ENCODE data around the gene HPX. TPM values are rescaled to one million over a fixed set of nuclear protein-coding genes. Genes with fewer than 3 reads are reported as not detected.

HPX gene
- 1,000 to 10,000 TPM; 2,251 to 9,224 TPM for total RNA-seq
- polyA plus RNA-seq = 1,000 to 10,000 TPM; 5,349 to 6,171 TPM

DNA sequence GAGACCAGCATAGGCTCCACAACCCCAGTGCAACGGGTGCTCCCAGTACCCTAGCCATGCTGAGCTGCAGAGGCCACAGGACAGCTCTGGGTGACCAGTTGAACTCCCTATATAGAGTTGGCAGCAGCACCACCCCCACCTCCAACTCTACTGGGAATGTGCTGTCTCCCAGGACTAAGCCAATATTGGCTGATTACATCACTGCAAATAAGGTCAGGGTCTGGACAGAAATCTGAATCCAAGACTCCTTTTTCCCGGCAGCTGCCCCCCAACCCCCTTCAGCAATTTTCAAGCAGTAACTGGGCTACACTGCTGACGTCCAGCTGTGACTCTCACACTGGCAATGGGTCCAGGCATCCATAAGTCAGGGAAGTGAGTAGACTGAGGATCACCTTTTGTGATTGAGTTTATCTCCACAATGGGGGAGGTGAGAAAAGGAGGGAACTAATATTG lies at the start of gene HPX:
Gene HPX, minus strand, starts transcription at position 82 of the 453 bp plus-strand sequence. Its CDS starts 24 bp downstream, at position 58.
- Histone ChIP-seq H3K27me3 (ENCODE audit: control insufficient read depth in 4 of 4, insufficient read depth in 4 of 4, low read length in 3 of 4) (no peaks in the 10 kb centered on the region), H3K4me1 (ENCODE audit: control insufficient read depth in 4 of 4, insufficient read depth in 4 of 4, low read length in 3 of 4) (peaks cover 2 to 57% (median 36%) of the 10 kb centered on the region in 4 donors), H3K9me3 (ENCODE audit: control insufficient read depth in 4 of 4, low read length in 3 of 4) (no peaks in the 10 kb centered on the region), H3K9ac (ENCODE audit: low read depth in 1 of 2, low read length in 2 of 2) (peak within 1 kb of the TSS; percentile 79 to 80), H3K27ac (ENCODE audit: low read depth in 1 of 2, low read length in 2 of 2) (peak within 1 kb of the TSS; percentile 83 to 89), H3K36me3 (ENCODE audit: control insufficient read depth in 4 of 4, insufficient read depth in 3 of 4, low read depth in 1 of 4, low read length in 3 of 4) (peaks cover 3 to 28% (median 18%) of the 10 kb centered on the region in 4 donors), H3K4me3 (ENCODE audit: low read depth in 1 of 3, low read length in 3 of 3) (peak within 1 kb of the TSS; percentile 66 to 98 (median 97))
- TF ChIP-seq NR2F2 (IDR thresholded peaks at IDR 0.05) = peak; percentile 49
- TF ChIP-seq YY1 (IDR thresholded peaks at IDR 0.05) = peak; percentile 73
- TF ChIP-seq, protein P1, sequence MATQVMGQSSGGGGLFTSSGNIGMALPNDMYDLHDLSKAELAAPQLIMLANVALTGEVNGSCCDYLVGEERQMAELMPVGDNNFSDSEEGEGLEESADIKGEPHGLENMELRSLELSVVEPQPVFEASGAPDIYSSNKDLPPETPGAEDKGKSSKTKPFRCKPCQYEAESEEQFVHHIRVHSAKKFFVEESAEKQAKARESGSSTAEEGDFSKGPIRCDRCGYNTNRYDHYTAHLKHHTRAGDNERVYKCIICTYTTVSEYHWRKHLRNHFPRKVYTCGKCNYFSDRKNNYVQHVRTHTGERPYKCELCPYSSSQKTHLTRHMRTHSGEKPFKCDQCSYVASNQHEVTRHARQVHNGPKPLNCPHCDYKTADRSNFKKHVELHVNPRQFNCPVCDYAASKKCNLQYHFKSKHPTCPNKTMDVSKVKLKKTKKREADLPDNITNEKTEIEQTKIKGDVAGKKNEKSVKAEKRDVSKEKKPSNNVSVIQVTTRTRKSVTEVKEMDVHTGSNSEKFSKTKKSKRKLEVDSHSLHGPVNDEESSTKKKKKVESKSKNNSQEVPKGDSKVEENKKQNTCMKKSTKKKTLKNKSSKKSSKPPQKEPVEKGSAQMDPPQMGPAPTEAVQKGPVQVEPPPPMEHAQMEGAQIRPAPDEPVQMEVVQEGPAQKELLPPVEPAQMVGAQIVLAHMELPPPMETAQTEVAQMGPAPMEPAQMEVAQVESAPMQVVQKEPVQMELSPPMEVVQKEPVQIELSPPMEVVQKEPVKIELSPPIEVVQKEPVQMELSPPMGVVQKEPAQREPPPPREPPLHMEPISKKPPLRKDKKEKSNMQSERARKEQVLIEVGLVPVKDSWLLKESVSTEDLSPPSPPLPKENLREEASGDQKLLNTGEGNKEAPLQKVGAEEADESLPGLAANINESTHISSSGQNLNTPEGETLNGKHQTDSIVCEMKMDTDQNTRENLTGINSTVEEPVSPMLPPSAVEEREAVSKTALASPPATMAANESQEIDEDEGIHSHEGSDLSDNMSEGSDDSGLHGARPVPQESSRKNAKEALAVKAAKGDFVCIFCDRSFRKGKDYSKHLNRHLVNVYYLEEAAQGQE (IDR thresholded peaks at IDR 0.05) = peak; percentile 92
- peak; percentile 59 for TF ChIP-seq FOXA1 (IDR thresholded peaks at IDR 0.05)
- no peak for TF ChIP-seq CTCF (IDR thresholded peaks at IDR 0.05; ENCODE audit: low read depth, low read length, missing input control)
- peak; percentile 88 to 90 for TF ChIP-seq HNF4A (conservative IDR thresholded peaks at IDR 0.05)
- TF ChIP-seq JUND (IDR thresholded peaks at IDR 0.05) = peak; percentile 76 to 87
- peak; percentile 98 for TF ChIP-seq TAF1 (conservative IDR thresholded peaks at IDR 0.05)
- TF ChIP-seq EGR1 (IDR thresholded peaks at IDR 0.05; ENCODE audit: low read depth in 2 of 2) = peak; percentile 44 to 93
- peak in 1 of 2 donors; percentile 70 for TF ChIP-seq GABPA (IDR thresholded peaks at IDR 0.05 in 1 of 2, conservative IDR thresholded peaks at IDR 0.05 in 1 of 2)
- TF ChIP-seq SP1 (IDR thresholded peaks at IDR 0.05) = peak; percentile 95
- TF ChIP-seq, protein P2, sequence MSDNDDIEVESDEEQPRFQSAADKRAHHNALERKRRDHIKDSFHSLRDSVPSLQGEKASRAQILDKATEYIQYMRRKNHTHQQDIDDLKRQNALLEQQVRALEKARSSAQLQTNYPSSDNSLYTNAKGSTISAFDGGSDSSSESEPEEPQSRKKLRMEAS (IDR thresholded peaks at IDR 0.05) = peak; percentile 88
- peak; percentile 59 for TF ChIP-seq HNF4G (IDR thresholded peaks at IDR 0.05)
- TF ChIP-seq, protein P3, sequence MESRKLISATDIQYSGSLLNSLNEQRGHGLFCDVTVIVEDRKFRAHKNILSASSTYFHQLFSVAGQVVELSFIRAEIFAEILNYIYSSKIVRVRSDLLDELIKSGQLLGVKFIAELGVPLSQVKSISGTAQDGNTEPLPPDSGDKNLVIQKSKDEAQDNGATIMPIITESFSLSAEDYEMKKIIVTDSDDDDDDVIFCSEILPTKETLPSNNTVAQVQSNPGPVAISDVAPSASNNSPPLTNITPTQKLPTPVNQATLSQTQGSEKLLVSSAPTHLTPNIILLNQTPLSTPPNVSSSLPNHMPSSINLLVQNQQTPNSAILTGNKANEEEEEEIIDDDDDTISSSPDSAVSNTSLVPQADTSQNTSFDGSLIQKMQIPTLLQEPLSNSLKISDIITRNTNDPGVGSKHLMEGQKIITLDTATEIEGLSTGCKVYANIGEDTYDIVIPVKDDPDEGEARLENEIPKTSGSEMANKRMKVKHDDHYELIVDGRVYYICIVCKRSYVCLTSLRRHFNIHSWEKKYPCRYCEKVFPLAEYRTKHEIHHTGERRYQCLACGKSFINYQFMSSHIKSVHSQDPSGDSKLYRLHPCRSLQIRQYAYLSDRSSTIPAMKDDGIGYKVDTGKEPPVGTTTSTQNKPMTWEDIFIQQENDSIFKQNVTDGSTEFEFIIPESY (IDR thresholded peaks at IDR 0.05) = peak; percentile 76
- TF ChIP-seq, protein P4, sequence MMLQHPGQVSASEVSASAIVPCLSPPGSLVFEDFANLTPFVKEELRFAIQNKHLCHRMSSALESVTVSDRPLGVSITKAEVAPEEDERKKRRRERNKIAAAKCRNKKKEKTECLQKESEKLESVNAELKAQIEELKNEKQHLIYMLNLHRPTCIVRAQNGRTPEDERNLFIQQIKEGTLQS (IDR thresholded peaks at IDR 0.05) = peak; percentile 91
- peak; percentile 92 to 96 for TF ChIP-seq RXRA (IDR thresholded peaks at IDR 0.05)
- TF ChIP-seq FOXA2 (IDR thresholded peaks at IDR 0.05) = peak; percentile 87
- peak; percentile 41 to 42 for TF ChIP-seq RAD21 (IDR thresholded peaks at IDR 0.05)
- peak; percentile 61 for DNase-seq (ENCODE audit: low spot score)
- WGBS = 34% methylated on average over 3 of the region's 3 CpGs

Data from liver (tissue), 9 donors.